Stimulated activated naive B cell treated with anti-CD40 and anti-IgM and Interleukin-4, amounts not matched to agents 10 μg/mL and 1 μg/mL and 100 μg/mL, for 72 hours (primary cell): ENCODE data around the gene SIX5.
"Not testable (repeated sequence)": the region's sequence is repeated elsewhere in the genome, so short reads cannot be mapped to it uniquely, and the experiment has no call there.

Experiments
- ATAC-seq, 2 donors: fragments of 150-1000 bp; cut with Tn5 transposase; replicated peaks; 2 replicates each; pipeline ENCODE4 v1.10.0; 2021; ENCODE audit warnings: moderate library complexity in 1 of 2
- DNase-seq: peaks from one replicate; pipeline ENCODE4 v3.0.0; 2021
- H3K27ac Mint-ChIP-seq: one replicate; pipeline ENCODE4 v1.8.0; 2022; ENCODE audit warnings: mild to moderate bottlenecking, mixed read lengths
- H3K27me3 Mint-ChIP-seq, 2 donors: one replicate each; pipeline ENCODE4 v1.8.0; 2022; ENCODE audit warnings: mixed read lengths in 2 of 2
- H3K36me3 Mint-ChIP-seq, 2 donors: one replicate each; pipeline ENCODE4 v1.8.0; 2022; ENCODE audit warnings: mixed read lengths in 2 of 2, mild to moderate bottlenecking in 1 of 2
- H3K4me1 Mint-ChIP-seq, 2 donors: one replicate each; pipeline ENCODE4 v1.8.0; 2022; ENCODE audit warnings: mixed read lengths in 2 of 2, mild to moderate bottlenecking in 1 of 2
- H3K4me3 Mint-ChIP-seq, 2 donors: one replicate each; pipeline ENCODE4 v1.8.0; 2022; ENCODE audit warnings: mild to moderate bottlenecking in 2 of 2, mixed read lengths in 2 of 2, moderate library complexity in 1 of 2
- H3K9me3 Mint-ChIP-seq, 2 donors: one replicate each; pipeline ENCODE4 v1.8.0; 2022; ENCODE audit warnings: mixed read lengths in 2 of 2, mild to moderate bottlenecking in 1 of 2

The SIX5 gene

DNA sequence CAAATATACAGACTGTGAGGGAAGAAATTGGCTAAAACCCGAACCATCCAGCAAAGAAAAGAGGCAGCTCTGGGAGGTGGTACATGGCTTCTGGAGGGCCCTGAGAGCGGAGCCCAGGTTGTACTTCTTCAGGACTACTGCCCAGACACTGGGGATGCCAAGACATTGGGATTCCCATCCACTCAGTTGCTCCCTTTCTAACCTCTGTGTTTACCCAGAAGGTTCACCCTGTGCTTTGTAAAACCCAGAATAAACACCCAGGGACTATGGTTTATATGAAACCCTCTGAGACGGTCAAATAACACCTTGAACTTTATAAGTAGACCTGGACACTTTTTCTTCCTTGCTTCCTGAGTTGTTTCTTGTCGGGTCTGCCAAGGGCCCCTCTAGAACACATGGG, 26.1 kb downstream of the SIX5 start:
- no peaks in the 10 kb centered on the region for H3K9me3 Mint-ChIP-seq
- ATAC-seq = no peak
- H3K4me3 Mint-ChIP-seq = no peak overlapping the region

GRCh38 chr19:45739498-45740439, 29.3 kb downstream of the SIX5 start:
- no peak overlapping the region for H3K27ac Mint-ChIP-seq
- H3K4me1 Mint-ChIP-seq = no peaks in the 10 kb centered on the region
- H3K4me3 Mint-ChIP-seq = no peak overlapping the region
- H3K27me3 Mint-ChIP-seq = peaks cover 16 to 18% of the 10 kb centered on the region in 2 donors
- H3K9me3 Mint-ChIP-seq = no peaks in the 10 kb centered on the region
- DNase-seq (no peak), ATAC-seq (no peak)
- H3K36me3 Mint-ChIP-seq = no peaks in the 10 kb centered on the region

More for the DNA sequence above, 26.1 kb downstream of the SIX5 start:
- Mint-ChIP-seq H3K27me3 (peaks cover 26 to 41% of the 10 kb centered on the region in 2 donors), H3K27ac (no peak overlapping the region), H3K4me1 (no peaks in the 10 kb centered on the region), H3K36me3 (no peaks in the 10 kb centered on the region)
- DNase-seq = no peak

- Mint-ChIP-seq H3K9me3 (no peaks in the 10 kb centered on the region), H3K4me3 (no peak within 1 kb of the TSS), H3K4me1 (peaks cover 13 to 25% of the 10 kb centered on the region in 2 donors), H3K27me3 (peaks cover 4 to 5% of the 10 kb centered on the region in 2 donors), H3K36me3 (peaks cover 2 to 3% of the 10 kb centered on the region in 2 donors), H3K27ac (no peak within 1 kb of the TSS)
- ATAC-seq = no peak
- no peak for DNase-seq
Measured at GRCh38 chr19:45733160-45733810, 35.8 kb downstream of the SIX5 start, which contains the start of gene MEIOSIN. TSS of gene MEIOSIN (plus strand) at chr19:45733439. CDS start at chr19:45735377, 1,938 bp downstream.

- Mint-ChIP-seq H3K9me3 (no peaks in the 10 kb centered on the region), H3K4me3 (peak within 1 kb of the TSS; percentile 91 to 96), H3K4me1 (peaks cover 22 to 50% of the 10 kb centered on the region in 2 donors), H3K27ac (peak within 1 kb of the TSS; percentile 94), H3K27me3 (no peaks in the 10 kb centered on the region), H3K36me3 (peaks cover 9 to 12% of the 10 kb centered on the region in 2 donors)
- DNase-seq (peak; percentile 97), ATAC-seq (peak; percentile 98 to 99)
Measured at GRCh38 chr19:45730368-45731288, 38.4 kb downstream of the SIX5 start, which contains the start of gene FBXO46. TSS of gene FBXO46 (minus strand) at chr19:45730896. CDS start at chr19:45713495, 17,401 bp downstream.

- no peaks in the 10 kb centered on the region for H3K9me3 Mint-ChIP-seq
- DNase-seq (no peak), ATAC-seq (no peak)
Measured at GRCh38 chr19:45729800-45730290, 39.2 kb downstream of the SIX5 start.

DNA sequence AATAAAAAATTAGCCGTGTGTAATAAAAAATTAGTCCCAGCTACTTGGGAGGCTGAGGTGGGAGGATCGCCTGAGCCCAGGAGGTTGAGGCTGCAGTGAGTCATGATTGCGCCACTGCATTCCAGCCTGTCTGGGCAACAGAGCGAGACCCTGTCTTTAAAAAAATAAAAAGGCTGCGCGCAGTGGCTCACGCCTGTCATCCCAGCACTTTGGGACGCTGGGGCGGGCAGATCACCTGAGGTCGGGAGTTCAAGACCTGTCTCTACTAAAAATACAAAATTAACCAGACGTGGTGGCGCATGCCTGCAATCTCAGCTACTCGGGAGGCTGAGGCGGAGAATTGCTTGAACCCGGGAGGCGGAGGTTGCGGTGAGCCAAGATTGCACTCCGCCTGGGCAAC, 40.4 kb downstream of the SIX5 start:
- H3K27me3 Mint-ChIP-seq, H3K9me3 Mint-ChIP-seq, H3K27ac Mint-ChIP-seq, DNase-seq, ATAC-seq: not testable (repeated sequence)
- Mint-ChIP-seq H3K4me3 (peak overlapping the region in 1 of 2 donors; percentile 25), H3K36me3 (peaks cover 13 to 14% of the 10 kb centered on the region in 2 donors), H3K4me1 (peaks cover 24 to 51% of the 10 kb centered on the region in 2 donors)

More at GRCh38 chr19:45729800-45730290, 39.2 kb downstream of the SIX5 start:
- H3K4me3 Mint-ChIP-seq = peak overlapping the region; percentile 91 to 96
- H3K27me3 Mint-ChIP-seq = no peaks in the 10 kb centered on the region
- peaks cover 9 to 12% of the 10 kb centered on the region in 2 donors for H3K36me3 Mint-ChIP-seq
- peak overlapping the region; percentile 94 for H3K27ac Mint-ChIP-seq
- H3K4me1 Mint-ChIP-seq = peaks cover 22 to 51% of the 10 kb centered on the region in 2 donors

GRCh38 chr19:45720065-45720464, 49.0 kb downstream of the SIX5 start:
- H3K36me3 Mint-ChIP-seq = peaks cover 33 to 35% of the 10 kb centered on the region in 2 donors
- not testable (repeated sequence) for H3K9me3 Mint-ChIP-seq, H3K27me3 Mint-ChIP-seq, ATAC-seq, H3K27ac Mint-ChIP-seq, H3K4me3 Mint-ChIP-seq, DNase-seq
- peaks cover 24 to 32% of the 10 kb centered on the region in 2 donors for H3K4me1 Mint-ChIP-seq

GRCh38 chr19:45717983-45718650, 50.9 kb downstream of the SIX5 start:
- H3K27me3 Mint-ChIP-seq = no peaks in the 10 kb centered on the region

DNA sequence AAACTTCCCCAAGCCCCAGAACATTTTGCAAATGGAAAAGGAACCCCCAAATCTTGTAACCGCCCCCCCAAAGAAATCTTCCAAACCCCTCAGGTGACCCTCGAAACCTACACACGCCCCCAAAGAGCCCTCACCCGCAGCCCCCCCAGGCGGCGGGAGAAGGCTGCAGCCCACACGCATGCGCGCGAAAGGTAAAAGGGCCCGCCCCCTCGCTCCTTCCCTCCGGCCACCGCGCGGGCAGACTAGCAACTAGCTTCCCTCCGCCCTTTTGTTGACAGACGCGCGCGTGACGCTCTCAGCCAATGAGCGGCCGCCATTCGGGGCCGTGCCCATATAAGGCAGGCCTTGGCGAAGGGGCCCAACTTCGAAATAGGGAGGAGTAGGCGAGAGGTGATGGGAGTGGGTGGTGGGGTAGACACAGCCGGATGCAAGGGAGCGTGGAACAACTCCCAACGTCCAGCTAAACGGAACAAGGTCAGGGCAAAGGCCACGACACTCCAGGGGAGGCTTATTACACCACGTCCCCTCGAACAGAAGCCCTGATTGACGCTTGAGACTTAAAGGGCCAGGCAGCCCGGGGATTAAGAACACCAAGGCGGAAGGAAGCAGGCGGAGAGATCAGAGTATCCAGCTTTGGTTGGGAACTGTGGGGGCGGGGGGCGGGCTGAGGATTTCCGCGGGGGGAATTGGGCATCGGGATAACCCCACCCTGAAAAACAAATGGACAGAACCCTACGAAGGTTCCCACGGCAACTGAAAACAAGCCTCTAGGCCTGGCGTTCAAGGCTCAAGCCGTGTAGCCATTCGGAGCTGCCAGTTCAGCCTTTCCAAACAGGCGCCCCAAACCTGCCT, 51.7 kb downstream of the SIX5 start:
- Mint-ChIP-seq H3K27me3 (no peaks in the 10 kb centered on the region), H3K4me3 (peak overlapping the region; percentile 95 to 98), H3K4me1 (peaks cover 24 to 41% of the 10 kb centered on the region in 2 donors), H3K27ac (peak overlapping the region; percentile 99), H3K36me3 (peaks cover 30 to 32% of the 10 kb centered on the region in 2 donors), H3K9me3 (no peaks in the 10 kb centered on the region)
- peak; percentile 97 to 98 for ATAC-seq
- peak; percentile 99 for DNase-seq

More at GRCh38 chr19:45717983-45718650, 50.9 kb downstream of the SIX5 start:
- H3K4me3 Mint-ChIP-seq = peak overlapping the region; percentile 95 to 98
- peak overlapping the region; percentile 99 for H3K27ac Mint-ChIP-seq
- DNase-seq (no peak), ATAC-seq (no peak)
- no peaks in the 10 kb centered on the region for H3K9me3 Mint-ChIP-seq
- H3K4me1 Mint-ChIP-seq = peaks cover 24 to 41% of the 10 kb centered on the region in 2 donors
- peaks cover 29 to 30% of the 10 kb centered on the region in 2 donors for H3K36me3 Mint-ChIP-seq

GRCh38 chr19:45716359-45717130, 52.5 kb downstream of the SIX5 start:
- no peaks in the 10 kb centered on the region for H3K27me3 Mint-ChIP-seq
- DNase-seq (no peak), ATAC-seq (peak in 1 of 2 donors; percentile 5)
- peak overlapping the region; percentile 95 to 98 for H3K4me3 Mint-ChIP-seq
- H3K36me3 Mint-ChIP-seq = peaks cover 29 to 32% of the 10 kb centered on the region in 2 donors
- H3K27ac Mint-ChIP-seq = peak overlapping the region; percentile 99
- no peaks in the 10 kb centered on the region for H3K9me3 Mint-ChIP-seq
- H3K4me1 Mint-ChIP-seq = peaks cover 22 to 41% of the 10 kb centered on the region in 2 donors

DNA sequence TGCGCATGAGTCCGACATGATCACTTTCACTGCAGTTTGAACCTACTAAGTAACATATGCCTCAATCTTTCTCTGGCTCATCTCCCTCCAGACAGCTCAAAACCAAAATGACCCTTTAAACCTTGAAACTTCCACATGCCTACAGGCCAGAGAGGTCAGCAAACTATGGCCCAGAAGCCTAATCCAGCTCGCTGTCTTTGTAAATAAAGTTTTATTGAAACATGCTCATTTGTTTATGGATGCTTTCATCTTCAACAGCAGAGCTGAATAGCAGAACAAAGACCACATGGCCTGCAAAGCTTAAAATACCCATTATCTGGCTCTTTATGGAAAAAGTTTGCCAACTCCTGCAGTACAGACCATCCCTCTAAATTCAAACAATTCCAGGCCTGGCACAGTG, 53.9 kb downstream of the SIX5 start:
- Mint-ChIP-seq H3K9me3 (no peaks in the 10 kb centered on the region), H3K27me3 (no peaks in the 10 kb centered on the region), H3K27ac (no peak overlapping the region), H3K4me1 (peaks cover 26 to 51% of the 10 kb centered on the region in 2 donors), H3K36me3 (peaks cover 32 to 34% of the 10 kb centered on the region in 2 donors), H3K4me3 (no peak overlapping the region)
- DNase-seq = no peak
- ATAC-seq = no peak
